Brain microvascular endothelial cell (primary cell): ENCODE measurements around the gene ZNF407.

Source experiments
- DNase-seq: peaks from one replicate; pipeline ENCODE4 v3.0.0-alpha.2; 2020
- H3K27ac ChIP-seq: fragments of 250-450 bp; sonication (Bioruptor Pico); 2 replicates; pipeline ENCODE4 v1.5.1; 2020; ENCODE audit warnings: mild to moderate bottlenecking, moderate library complexity
- H3K27me3 ChIP-seq: fragments of 250-450 bp; sonication (Bioruptor Pico); replicated peaks from 2 replicates; pipeline ENCODE4 v1.5.1; 2020; ENCODE audit warnings: mild to moderate bottlenecking
- H3K36me3 ChIP-seq: fragments of 250-450 bp; sonication (Bioruptor Pico); replicated peaks from 2 replicates; pipeline ENCODE4 v1.5.1; 2020; ENCODE audit warnings: mild to moderate bottlenecking
- H3K4me3 ChIP-seq: 2 replicates; pipeline ENCODE4 v1.5.1; 2011; ENCODE audit warnings: low read depth, mild to moderate bottlenecking, control low read depth, low read length, moderate library complexity
- in situ Hi-C: cut with HindIII; loops from 2 replicates; pipeline ENCODE4 v1.10.0; 2017; ENCODE audit warnings: low sequenced_read_pairs, low pct_ligation_motif_present
- TF ChIP-seq, protein P1 (sequence below): IDR thresholded peaks from 2 replicates; pipeline ENCODE4 v1.5.1; 2011; ENCODE audit warnings: low read depth, mild to moderate bottlenecking, moderate library complexity, low read length, control low read depth, inconsistent platforms; ENCODE audit errors: missing control alignments

ZNF407 gene

DNA sequence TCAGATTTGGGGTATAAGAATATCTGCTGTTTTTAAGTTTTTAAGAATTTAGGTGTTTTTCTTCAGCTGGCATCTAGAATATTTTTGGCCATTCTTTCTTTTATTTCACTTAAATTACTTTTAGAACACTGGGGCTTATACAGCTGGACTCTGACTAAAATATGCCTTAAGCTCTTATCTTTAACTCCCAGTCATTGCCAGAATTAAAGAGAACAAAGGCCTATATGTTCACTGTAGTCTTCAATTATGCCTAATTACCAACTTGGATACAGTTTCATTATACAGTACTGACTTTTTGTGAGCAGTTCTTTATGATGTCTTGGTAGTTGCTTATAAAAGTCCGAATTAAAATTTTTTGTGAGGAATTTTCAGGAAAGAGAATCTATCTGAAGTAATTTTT lies 192.8 kb downstream of the ZNF407 start:
- DNase-seq = no peak
- no peaks in the 10 kb centered on the region for H3K36me3 ChIP-seq
- H3K27me3 ChIP-seq = no peaks in the 10 kb centered on the region
- in situ Hi-C loops = no loop called here
- no peak overlapping the region for H3K4me3 ChIP-seq
- TF ChIP-seq, protein P1, sequence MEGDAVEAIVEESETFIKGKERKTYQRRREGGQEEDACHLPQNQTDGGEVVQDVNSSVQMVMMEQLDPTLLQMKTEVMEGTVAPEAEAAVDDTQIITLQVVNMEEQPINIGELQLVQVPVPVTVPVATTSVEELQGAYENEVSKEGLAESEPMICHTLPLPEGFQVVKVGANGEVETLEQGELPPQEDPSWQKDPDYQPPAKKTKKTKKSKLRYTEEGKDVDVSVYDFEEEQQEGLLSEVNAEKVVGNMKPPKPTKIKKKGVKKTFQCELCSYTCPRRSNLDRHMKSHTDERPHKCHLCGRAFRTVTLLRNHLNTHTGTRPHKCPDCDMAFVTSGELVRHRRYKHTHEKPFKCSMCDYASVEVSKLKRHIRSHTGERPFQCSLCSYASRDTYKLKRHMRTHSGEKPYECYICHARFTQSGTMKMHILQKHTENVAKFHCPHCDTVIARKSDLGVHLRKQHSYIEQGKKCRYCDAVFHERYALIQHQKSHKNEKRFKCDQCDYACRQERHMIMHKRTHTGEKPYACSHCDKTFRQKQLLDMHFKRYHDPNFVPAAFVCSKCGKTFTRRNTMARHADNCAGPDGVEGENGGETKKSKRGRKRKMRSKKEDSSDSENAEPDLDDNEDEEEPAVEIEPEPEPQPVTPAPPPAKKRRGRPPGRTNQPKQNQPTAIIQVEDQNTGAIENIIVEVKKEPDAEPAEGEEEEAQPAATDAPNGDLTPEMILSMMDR = no peak
- H3K27ac ChIP-seq = no peak overlapping the region

DNA sequence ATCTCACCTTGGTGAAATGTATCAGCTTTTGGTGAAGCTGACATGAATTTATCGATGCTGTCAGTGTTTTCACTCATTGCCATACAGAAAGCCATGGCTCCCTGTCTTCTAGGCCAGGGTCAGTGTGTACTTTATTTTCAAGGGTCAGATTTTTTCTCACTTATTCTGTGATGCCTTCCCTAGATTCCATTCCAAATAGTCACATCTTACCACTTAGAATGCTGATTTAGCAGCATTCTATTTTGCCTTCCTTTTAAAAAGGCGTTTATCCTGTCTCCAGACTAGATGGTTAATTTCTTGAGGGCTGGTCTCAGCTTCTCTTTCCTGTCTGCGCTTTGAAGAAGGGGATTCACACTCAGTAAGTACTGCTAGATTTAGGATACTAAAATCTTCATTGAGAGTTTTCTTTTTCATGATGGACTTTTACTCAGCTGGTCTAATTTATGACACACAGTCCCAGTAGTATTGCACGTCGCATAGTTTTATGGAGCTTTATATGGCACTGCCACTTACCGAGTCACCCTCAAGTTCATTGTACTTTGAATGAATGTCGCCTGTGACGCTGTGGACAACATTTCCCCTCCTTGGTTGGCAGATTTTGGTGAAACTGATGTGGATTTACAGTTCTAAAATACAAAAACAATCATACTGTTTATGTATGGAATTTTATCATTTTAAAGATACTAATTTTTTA lies 194.0 kb downstream of the ZNF407 start:
- H3K36me3 ChIP-seq = no peaks in the 10 kb centered on the region
- DNase-seq = no peak
- in situ Hi-C loops = no loop called here
- H3K27ac ChIP-seq = no peak overlapping the region
- no peaks in the 10 kb centered on the region for H3K27me3 ChIP-seq
- no peak overlapping the region for H3K4me3 ChIP-seq
- TF ChIP-seq, protein P1 = no peak

DNA sequence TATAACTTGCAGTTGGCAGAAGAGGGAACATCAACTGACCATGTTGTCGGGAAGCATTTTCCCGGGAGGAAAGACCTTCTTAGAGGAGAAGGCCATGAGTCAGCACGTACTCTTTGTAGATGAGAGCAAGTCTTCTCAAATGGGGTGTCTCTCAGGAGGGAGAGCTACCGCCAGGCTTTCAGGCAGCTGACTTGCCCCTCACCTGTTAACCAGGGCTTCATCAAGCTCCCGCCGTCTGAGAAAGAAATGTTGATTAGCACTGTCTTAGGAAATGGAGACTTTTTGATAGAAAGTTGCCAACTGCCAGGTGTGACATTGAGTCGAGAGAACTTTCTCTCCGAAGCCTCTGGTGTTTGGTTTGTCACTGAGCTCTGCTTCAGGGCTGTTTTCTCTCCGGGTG lies 196.1 kb downstream of the ZNF407 start:
- TF ChIP-seq, protein P1 = no peak
- in situ Hi-C loops = no loop called here
- Histone ChIP-seq H3K4me3 (no peak overlapping the region), H3K36me3 (no peaks in the 10 kb centered on the region), H3K27me3 (no peaks in the 10 kb centered on the region), H3K27ac (no peak overlapping the region)
- DNase-seq = no peak

DNA sequence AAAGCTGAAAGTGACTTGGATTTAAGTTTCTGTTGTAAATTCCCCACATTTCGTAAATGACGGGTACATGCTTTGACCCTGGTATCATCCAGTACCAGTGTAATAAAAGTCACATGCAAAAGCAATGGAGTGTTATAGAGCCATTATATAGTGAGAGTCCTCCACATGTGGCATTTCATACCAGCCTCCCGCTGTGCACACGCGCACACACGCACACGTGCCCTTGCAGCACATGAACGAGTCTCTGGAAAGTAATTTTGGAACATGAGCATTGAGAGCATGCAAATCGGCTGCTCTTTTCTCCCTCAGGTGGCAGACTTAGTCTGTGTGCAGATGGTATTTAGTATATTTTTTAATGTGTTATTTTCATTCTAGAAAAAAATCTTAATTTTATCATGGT lies 198.1 kb downstream of the ZNF407 start:
- DNase-seq = no peak
- in situ Hi-C loops = no loop called here
- Histone ChIP-seq H3K27me3 (no peaks in the 10 kb centered on the region), H3K27ac (no peak overlapping the region), H3K36me3 (no peaks in the 10 kb centered on the region), H3K4me3 (no peak overlapping the region)
- TF ChIP-seq, protein P1 = no peak

DNA sequence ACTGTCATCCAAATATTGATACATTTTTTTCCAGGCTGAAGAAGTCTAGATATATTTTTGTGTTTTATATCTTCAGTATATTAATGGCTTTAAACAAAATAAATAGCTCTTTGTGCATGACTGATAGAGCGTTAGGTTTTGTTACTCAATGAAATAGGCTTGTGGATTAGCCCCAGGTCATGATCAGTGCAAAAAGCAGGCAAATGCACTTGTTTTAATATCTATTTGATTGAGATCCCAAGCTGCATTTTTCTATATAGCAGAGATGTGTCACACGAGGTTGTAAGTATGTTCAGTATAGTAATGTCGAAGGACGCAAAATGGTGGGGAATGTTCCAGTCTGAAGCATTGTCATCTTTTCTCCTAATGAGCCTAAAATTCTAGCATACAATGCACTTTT lies 198.5 kb downstream of the ZNF407 start:
- no peak overlapping the region for H3K4me3 ChIP-seq
- H3K36me3 ChIP-seq = no peaks in the 10 kb centered on the region
- TF ChIP-seq, protein P1 = no peak
- no peak overlapping the region for H3K27ac ChIP-seq
- in situ Hi-C loops = no loop called here
- H3K27me3 ChIP-seq = no peaks in the 10 kb centered on the region
- no peak for DNase-seq
